Activated CD8-positive, alpha-beta T cell treated with anti-CD3 and anti-CD28 coated beads for 36 hours (primary cell): ENCODE results near the gene SLC8A1. TPM values are rescaled to one million over a fixed set of nuclear protein-coding genes. Genes with fewer than 3 reads are reported as not detected.

Source experiments
- ATAC-seq: fragments of 200-7000 bp; cut with Tn5 transposase; one replicate; pipeline ENCODE4 v1.10.0; 2021; ENCODE audit warnings: mild to moderate bottlenecking, moderate library complexity
- CTCF ChIA-PET: fragments of 350-600 bp; sonication (Branson Sonifier 250); formaldehyde crosslinking; loops from one replicate; lab custom pipeline; 2021; ENCODE audit warnings: antibody characterized with exemption; lab: Charles Lee
- POLR2A ChIA-PET: fragments of 350-600 bp; sonication (Branson Sonifier 250); formaldehyde crosslinking; loops from one replicate; lab custom pipeline; 2021; ENCODE audit warnings: antibody characterized with exemption; lab: Charles Lee
- DNase-seq: peaks from one replicate; pipeline ENCODE4 v3.0.0-alpha.2; 2020
- H3K27ac Mint-ChIP-seq: one replicate; pipeline ENCODE4 v1.8.0; 2021; ENCODE audit warnings: mild to moderate bottlenecking, mixed read lengths
- H3K27me3 Mint-ChIP-seq: one replicate; pipeline ENCODE4 v1.8.0; 2021; ENCODE audit warnings: mixed read lengths
- H3K36me3 Mint-ChIP-seq: one replicate; pipeline ENCODE4 v1.8.0; 2021; ENCODE audit warnings: low read depth, mixed read lengths
- H3K4me1 Mint-ChIP-seq: one replicate; pipeline ENCODE4 v1.8.0; 2021; ENCODE audit warnings: low read depth, mixed read lengths
- H3K4me3 Mint-ChIP-seq: one replicate; pipeline ENCODE4 v1.8.0; 2021; ENCODE audit warnings: mild to moderate bottlenecking, moderate library complexity, mixed read lengths
- H3K9me3 Mint-ChIP-seq: one replicate; pipeline ENCODE4 v1.8.0; 2021; ENCODE audit warnings: mixed read lengths
- intact Hi-C: fragments of 100-400 bp; cut with micrococcal nuclease; formaldehyde crosslinking; loops from one replicate; pipeline ENCODE4 v1.10.0; 2022
- total RNA-seq, 2 experiments: library from RNA; stranded (reverse); gene quantifications; one replicate each; pipeline ENCODE4 v1.2.3, GENCODE V29; 2021
- TF ChIP-seq, protein P1 (sequence below): fragments of 200-600 bp; IDR thresholded peaks from one replicate; pipeline ENCODE4 v1.8.0; 2022; ENCODE audit warnings: antibody characterized with exemption, mild to moderate bottlenecking

Gene SLC8A1
- total RNA-seq, 2 experiments from 2014 or later: 0.23 to 0.34 TPM

DNA sequence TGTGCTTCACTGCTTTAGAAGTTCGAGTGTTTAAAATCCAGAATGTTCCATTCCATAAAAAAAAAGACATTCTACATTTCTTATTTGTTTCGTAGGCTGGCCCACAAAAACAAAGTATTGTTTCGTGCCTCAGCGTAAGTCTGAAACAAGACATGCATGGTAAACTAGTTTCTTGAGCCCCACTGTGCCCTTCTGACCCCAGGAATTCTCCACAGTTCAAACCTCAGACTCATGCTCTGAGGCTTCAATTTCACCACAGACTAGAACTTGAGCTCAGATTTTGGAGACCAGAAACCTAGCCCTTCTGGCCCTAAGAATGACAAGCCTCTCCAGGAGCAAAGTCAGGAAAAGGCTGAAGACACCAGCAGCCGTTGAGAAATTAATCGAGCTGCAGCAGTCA, 151.5 kb downstream of the SLC8A1 start:
- ChIA-PET POLR2A (no interaction called here), CTCF (no interaction called here)
- DNase-seq: no peak
- Mint-ChIP-seq H3K4me1 (no peaks in the 10 kb centered on the region), H3K4me3 (no peak overlapping the region), H3K27me3 (no peaks in the 10 kb centered on the region), H3K27ac (no peak overlapping the region), H3K36me3 (no peaks in the 10 kb centered on the region), H3K9me3 (no peaks in the 10 kb centered on the region)
- ATAC-seq: no peak
- intact Hi-C loops: no loop called here
- TF ChIP-seq, protein P1, sequence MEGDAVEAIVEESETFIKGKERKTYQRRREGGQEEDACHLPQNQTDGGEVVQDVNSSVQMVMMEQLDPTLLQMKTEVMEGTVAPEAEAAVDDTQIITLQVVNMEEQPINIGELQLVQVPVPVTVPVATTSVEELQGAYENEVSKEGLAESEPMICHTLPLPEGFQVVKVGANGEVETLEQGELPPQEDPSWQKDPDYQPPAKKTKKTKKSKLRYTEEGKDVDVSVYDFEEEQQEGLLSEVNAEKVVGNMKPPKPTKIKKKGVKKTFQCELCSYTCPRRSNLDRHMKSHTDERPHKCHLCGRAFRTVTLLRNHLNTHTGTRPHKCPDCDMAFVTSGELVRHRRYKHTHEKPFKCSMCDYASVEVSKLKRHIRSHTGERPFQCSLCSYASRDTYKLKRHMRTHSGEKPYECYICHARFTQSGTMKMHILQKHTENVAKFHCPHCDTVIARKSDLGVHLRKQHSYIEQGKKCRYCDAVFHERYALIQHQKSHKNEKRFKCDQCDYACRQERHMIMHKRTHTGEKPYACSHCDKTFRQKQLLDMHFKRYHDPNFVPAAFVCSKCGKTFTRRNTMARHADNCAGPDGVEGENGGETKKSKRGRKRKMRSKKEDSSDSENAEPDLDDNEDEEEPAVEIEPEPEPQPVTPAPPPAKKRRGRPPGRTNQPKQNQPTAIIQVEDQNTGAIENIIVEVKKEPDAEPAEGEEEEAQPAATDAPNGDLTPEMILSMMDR: no peak

DNA sequence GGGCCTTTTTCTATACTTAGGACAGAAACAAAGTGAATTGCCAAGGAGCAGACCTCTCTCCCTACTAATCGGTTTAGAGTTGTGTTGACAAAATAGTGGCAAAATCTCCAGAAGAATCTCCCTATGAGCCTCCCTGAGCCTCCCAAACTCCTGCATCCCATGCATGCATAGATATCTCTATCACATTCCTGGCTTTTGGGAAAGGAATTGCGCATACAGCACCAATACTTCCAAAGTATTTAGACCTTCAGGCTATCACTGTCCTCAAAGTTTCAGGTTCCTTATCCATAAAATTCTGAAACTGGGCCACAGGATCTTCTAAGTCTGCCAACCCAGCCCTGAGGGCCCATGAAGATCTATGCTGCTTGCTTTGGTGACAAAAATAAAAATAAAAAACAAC, 152.1 kb downstream of the SLC8A1 start:
- POLR2A ChIA-PET: no interaction called here
- no peaks in the 10 kb centered on the region for H3K4me1 Mint-ChIP-seq
- intact Hi-C loops: no loop called here

DNA sequence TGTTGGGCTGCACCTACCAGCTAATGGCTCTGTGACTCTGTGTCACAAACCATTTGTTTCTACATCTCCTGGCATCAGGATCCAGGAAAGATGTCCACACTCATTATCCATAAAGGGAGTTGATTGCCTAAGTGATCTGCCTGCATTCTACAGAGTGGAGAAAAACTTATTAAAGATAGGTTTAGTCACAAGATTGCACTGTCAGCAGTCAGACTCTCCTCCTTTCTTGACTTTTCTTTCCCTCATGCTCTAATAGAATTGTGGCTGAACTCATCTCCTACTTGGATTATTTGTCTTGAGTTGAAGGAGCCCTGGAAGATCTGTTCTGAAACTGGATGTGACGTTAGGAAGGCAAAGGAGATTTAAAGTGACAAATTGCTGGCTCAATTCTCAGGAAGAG, 152.7 kb downstream of the SLC8A1 start:
- Mint-ChIP-seq H3K9me3 (no peaks in the 10 kb centered on the region), H3K4me3 (no peak overlapping the region), H3K27ac (no peak overlapping the region), H3K27me3 (no peaks in the 10 kb centered on the region), H3K4me1 (no peaks in the 10 kb centered on the region), H3K36me3 (no peaks in the 10 kb centered on the region)
- ATAC-seq (no peak), DNase-seq (no peak)
- TF ChIP-seq, protein P1: no peak
- ChIA-PET CTCF (no interaction called here), POLR2A (no interaction called here)
- intact Hi-C loops: no loop called here

More for the DNA sequence above, 152.1 kb downstream of the SLC8A1 start:
- H3K27ac Mint-ChIP-seq: no peak overlapping the region
- DNase-seq: no peak
- ATAC-seq: no peak
- no peaks in the 10 kb centered on the region for H3K27me3 Mint-ChIP-seq
- no peaks in the 10 kb centered on the region for H3K9me3 Mint-ChIP-seq
- TF ChIP-seq, protein P1: no peak
- no peaks in the 10 kb centered on the region for H3K36me3 Mint-ChIP-seq
- CTCF ChIA-PET: no interaction called here
- H3K4me3 Mint-ChIP-seq: no peak overlapping the region

DNA sequence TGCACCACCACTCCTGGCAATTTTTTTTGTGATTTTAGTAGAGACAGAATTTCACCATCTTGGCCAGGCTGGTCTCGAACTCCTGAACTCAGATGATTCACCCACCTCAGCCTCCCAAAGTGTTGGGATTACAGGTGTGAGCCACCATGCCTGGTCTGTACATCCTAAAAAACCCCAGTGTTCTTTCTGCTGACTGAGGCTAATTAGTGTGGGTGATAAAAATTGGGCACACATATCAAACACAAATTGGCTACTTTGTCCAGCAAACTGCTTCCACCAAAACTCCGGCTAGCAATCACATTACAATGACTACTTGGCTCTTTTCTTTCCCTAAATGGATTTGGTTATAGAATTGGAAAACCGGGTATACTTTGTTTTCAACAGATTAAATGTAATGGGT, 153.9 kb downstream of the SLC8A1 start:
- intact Hi-C loops: no loop called here
- CTCF ChIA-PET: no interaction called here
- ATAC-seq: no peak

DNA sequence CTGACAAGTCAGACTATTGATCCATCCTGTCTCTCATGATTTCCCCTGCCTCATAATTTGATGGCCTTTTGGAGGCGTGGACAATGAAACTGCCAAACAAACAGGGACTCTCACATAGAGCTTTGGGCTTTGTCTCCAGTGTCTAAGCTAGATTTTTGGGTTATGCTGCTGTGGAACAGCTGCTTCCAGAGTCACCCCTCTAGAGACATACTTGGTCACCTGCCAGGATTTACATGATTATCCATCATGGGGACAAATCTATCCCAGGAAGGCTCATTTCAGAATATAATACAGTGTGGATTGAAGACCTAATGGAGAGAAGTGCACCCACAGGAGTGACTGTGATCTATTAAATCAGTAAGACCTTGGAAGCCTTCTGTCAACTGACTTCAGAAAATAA, 159.6 kb downstream of the SLC8A1 start:
- Mint-ChIP-seq H3K27ac (no peak overlapping the region), H3K27me3 (no peaks in the 10 kb centered on the region), H3K9me3 (no peaks in the 10 kb centered on the region), H3K36me3 (no peaks in the 10 kb centered on the region), H3K4me1 (peaks cover 2% of the 10 kb centered on the region), H3K4me3 (no peak overlapping the region)
- ChIA-PET POLR2A (no interaction called here), CTCF (no interaction called here)
- DNase-seq (no peak), ATAC-seq (no peak)
- TF ChIP-seq, protein P1: no peak
- intact Hi-C loops: no loop called here

More for the DNA sequence above, 153.9 kb downstream of the SLC8A1 start:
- Mint-ChIP-seq H3K27me3 (no peaks in the 10 kb centered on the region), H3K4me1 (no peaks in the 10 kb centered on the region), H3K9me3 (no peaks in the 10 kb centered on the region), H3K36me3 (no peaks in the 10 kb centered on the region), H3K4me3 (no peak overlapping the region), H3K27ac (no peak overlapping the region)
- DNase-seq: no peak
- TF ChIP-seq, protein P1: no peak
- POLR2A ChIA-PET: no interaction called here
